Stimulated activated CD4-positive, alpha-beta T cell treated with anti-CD3 and anti-CD28 coated beads, Interleukin-4, amount 100 ng/mL, for 4 hours (primary cell): ENCODE measurements around the gene NPHP4.
"Not testable (repeated sequence)": the region's sequence is repeated elsewhere in the genome, so short reads cannot be mapped to it uniquely, and the experiment has no call there.

Experiments
- DNase-seq, 2 experiments: peaks; one replicate each; pipeline ENCODE4 v3.0.0-alpha.2; 2020

NPHP4 gene

GRCh38 chr1:5908461-5909375 lies 83.5 kb downstream of the NPHP4 start:
- DNase-seq, result no peak

DNA sequence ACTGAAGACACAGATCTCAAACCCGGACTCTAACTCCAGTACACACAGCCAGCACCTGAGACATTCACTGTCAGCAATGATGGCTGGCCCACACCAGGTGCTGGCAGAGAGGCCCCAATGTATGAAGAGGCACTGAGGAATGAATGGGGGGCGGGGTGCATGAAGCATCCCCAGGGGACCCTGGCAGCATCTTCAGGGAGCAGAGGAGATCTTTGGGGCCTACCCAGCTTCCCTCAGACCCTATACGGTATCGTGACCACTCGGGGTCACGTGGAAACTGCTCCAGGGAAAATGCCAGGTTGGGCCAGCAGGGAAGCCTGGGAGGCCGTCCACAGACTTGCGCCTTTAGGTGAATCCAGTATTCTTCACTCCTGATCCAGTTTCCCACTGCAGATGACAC lies 84.3 kb downstream of the NPHP4 start:
- no peak for DNase-seq

DNA sequence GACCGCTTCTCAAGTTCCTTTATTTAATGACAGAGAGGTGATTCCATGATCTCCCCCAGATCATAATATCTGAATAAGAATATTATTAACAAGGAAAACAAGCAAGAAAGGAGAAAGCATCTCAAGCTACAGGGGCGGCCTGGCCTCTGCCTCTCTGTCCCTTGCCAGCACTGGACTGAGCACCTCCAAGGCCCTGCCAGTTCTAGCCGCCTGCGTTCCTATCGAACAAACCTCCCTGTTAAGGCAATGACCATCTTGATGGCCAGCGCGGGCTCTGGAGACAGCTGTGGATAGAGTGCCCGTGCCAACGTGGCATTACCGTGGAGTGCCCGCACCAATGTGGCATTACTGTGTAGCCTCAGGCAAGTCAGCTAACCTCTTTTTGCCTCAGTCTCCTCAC lies 84.8 kb downstream of the NPHP4 start:
- no peak for DNase-seq

GRCh38 chr1:5906966-5907365 lies 85.3 kb downstream of the NPHP4 start:
- no peak for DNase-seq

GRCh38 chr1:5906116-5906515 lies 86.1 kb downstream of the NPHP4 start:
- no peak for DNase-seq

GRCh38 chr1:5905436-5905835 lies 86.8 kb downstream of the NPHP4 start:
- no peak for DNase-seq

GRCh38 chr1:5904551-5904950 lies 87.7 kb downstream of the NPHP4 start:
- DNase-seq, result no peak

DNA sequence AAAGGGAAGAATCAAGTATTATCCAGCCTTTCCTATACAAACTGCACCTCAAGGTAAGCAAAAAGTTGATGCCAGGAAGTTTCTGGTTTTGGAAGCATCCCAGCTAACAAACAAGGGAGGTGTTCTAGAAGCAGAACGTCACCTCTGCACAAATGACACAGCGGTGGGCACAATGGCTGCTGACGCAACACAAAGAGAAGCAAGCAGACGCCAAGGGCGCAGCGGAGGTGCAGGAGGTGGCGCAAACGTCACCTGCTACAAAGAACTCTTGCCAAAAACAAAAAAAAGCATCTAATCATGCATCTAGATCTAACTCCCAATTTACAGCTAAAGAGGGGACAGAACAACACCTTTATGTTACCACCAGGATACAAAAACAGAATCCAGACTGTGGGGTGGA lies 88.5 kb downstream of the NPHP4 start:
- no peak for DNase-seq

DNA sequence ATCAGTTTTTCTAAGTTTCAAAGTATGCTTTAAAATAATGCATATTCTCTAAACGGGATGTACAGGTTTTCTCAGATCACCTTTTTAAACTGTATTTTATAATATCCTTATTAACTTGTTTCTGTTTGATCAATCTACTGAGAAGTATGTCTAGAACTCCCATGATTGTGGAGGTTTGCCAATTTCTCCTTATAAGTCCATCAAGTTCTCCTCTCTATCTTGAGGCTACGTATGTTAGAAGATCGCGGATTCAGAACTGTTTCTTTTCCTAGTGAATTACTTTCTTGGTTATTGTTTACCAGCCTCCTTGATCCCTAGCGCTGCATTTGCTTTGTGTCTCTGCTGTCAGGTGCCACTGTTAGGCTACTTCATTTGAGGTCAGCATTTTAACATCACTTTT lies 89.2 kb downstream of the NPHP4 start:
- DNase-seq, result no peak

DNA sequence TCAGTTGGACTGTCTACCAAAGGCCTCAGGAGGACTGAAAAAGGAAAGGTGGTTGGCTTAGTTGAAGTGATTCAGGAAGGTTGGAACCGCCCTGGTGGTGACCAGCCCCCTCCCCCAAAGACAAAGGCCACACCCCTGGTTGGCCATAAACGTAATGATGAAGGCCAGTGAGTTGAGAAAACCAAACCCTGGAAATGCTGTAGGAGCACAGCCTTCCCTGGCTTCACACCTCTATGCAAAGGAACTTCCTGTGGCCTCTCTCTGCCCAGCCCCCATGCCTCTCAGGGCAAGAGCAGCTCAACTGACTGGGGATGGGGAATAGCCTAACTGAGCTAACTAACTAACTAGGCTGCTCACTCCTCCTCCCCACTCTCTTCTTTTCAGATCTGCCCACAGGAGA lies 90.4 kb downstream of the NPHP4 start:
- DNase-seq, result no peak

DNA sequence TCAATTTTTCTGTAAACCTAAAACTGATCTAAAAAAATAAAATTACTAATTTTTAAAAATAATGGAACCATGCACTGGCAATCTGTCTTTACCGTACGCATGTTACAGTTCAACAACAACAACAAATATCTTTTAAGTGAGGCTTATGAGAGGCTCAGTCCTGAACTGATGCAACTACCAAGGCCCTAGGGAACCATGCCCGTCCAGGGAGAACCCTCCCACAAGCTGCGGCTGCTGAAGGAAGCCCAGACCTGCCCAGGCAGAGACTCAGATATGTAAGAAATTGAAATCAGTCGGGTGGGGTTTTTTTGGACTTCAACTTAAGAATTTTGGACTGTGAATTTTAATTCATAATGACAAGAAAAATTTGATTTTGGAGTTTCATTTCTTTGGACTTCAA lies 91.1 kb downstream of the NPHP4 start:
- DNase-seq, result no peak

DNA sequence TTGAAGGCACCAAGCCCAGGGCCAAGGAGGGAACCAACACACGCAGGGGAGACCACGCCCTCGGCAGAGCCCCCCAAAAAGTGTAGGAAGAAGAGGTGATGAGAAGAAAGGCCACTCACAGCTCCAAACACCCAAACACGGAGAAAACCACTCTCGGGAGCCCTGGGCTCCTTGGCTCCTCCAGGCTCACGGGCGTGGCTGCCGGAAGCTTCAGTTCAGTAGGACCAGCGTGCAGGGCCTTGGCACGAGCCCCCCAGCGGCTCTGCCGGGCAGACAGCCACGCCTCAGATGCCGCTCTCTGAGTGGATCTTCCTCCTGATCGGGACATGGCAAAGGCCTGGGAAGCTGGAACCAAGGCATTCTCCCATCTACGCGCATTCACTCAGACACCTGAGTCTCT lies 94.0 kb downstream of the NPHP4 start:
- no peak for DNase-seq

GRCh38 chr1:5896706-5897660 lies 95.2 kb downstream of the NPHP4 start:
- DNase-seq, result no peak

DNA sequence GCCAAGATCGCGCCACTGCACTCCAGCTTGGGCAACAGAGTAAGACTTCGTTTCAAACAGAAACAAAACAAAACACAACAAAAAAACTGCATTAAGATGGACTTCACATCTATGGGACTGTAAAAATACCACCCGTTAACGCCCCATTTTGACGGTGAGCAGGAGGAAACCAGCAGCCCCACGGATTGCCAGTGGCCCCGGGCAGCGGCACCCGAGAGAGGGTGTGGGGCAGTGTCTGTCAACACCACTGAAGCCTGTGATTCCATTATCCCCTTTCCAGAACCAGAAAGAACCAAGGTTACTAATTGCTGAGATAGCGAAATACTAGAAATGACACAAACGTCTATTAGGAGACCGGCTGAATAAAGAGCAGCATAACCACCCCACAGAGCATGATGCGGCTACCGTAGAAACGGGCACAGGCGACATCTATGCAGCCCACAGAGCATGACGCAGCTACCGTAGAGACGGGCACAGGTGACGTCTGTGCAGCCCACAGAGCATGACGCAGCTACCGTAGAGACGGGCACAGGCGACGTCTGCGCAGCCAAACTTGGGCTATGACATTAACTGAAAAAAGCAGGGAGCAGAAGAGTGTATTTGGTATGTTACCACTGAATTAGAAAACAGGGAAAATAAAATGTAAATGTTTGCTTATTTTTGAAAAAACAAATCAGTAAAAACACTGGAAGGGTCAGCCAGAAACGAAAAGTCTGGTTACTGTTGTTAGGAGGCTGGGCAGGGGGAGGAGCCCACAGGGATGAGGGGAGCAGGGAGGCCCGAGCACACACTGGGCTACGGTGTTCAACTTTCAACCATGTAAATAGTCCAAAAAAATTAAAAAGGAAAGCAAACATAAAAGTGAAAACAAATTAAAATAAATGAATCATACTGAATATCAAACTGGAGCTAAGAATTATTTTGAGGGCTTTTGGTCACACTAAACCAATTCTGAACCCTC lies 96.5 kb downstream of the NPHP4 start:
- DNase-seq, result no peak

GRCh38 chr1:5893699-5894278 lies 98.4 kb downstream of the NPHP4 start:
- not testable (repeated sequence) for DNase-seq

DNA sequence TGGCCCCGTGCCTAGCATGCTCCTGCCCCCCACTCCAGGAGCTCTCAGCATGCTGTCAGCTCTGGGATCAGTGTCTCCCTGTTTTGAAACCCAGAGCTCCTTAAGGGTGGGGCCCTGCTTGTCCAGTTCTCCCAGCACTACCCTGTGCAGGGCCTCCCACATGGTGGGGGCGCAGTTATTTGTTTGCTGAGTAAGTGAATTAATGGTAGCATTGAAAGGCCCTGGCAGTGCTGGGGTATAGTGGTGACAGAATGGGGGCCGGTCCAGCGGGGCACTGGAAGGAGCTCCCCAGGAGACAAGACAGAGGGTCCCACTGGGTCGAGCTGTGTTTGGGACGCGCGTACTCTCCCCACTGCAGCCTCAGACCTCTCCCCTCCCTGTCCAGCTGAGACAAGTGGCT lies 99.9 kb downstream of the NPHP4 start:
- no peak for DNase-seq

DNA sequence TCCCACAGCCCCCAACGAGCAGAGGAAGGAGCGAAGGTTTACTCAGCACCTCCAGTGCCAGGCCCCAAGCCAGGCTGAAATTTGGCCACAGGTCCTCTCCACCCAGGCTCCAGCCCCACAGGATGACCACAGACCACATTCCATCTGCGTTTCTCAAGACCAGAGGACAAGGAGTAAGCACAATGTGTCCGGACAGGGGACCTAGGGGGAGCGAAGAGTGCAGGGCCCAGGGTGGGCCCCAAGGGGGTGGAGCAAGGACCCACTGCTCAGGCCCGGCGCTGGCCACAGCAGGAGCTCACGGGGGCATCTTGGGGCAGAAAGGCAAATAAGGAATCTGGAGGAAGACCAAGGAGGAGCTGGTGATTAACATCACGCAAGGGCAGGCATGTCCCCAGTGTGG lies 100.5 kb downstream of the NPHP4 start:
- DNase-seq, result no peak

DNA sequence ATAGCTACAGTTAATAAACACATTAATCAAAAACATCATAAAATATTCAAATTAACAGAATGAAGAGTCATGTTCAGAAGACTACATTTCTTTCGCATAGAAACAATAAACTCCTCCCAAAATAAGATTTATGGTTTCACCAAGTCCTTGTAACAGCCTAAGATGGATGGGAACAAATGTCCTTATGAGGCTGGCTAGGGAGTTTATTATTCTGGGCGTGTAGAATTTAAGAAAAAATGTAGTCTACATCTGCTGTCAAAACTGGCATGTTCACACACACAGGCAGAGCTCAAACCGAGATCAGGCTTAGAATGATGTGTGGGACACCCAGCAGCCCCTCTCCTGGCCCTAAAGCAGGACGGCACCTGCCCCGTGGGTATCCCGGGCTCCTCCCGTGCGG lies 101.1 kb downstream of the NPHP4 start:
- DNase-seq, result no peak

DNA sequence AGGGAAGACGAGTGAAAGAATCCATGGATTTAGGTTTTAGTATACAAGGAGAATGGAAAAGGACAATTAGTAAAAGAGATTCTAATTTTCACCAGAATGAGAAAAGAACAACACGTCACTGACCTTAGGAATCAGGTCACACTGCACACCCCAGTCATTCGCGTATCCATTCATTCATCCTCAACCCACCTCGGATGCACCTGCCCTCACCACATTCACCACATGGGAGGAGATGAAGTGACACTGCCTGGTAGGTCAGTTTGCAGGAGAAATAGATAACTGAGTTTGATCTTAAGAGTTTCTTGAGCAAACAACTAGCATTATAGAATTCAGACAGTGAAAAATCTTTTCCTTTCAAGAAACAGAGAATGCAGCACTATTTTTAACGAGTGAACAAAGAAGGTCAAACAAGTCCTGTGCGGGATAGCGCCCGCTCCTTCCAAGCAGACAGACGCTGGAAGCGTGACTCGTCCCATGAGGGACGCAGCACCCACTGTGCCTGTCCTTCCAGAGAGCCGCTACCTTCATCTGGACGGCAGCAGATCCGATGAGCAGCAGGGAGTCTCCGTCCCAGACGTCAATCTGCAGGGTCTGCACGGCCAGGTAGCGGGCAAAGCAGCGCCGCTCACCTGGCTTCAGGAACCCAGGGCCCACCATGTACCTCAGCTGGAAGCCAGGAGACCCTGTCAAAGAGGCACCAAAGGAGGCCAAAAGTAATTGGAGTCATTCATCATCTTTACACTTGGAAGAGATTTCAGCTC lies 101.7 kb downstream of the NPHP4 start:
- no peak for DNase-seq

DNA sequence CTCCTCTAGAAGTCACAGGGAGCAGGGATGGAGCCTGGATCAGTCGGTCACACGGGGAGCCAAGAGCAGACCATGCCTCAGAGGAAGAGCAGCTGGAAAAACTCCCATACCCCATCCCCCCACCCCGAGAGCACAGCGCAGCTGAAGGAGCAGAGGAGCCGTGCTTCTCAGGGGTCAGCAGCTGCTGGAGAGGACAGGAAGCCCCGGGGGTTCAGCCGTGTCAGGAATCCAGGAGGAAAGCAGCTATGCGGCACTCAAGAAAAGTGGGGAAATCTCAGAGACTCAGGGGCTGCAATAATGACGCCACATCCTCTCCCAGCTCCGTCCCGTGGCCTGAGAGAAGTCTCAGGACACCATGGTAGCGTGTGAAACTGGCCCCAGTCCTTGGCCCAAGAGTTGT lies 102.3 kb downstream of the NPHP4 start:
- no peak for DNase-seq

DNA sequence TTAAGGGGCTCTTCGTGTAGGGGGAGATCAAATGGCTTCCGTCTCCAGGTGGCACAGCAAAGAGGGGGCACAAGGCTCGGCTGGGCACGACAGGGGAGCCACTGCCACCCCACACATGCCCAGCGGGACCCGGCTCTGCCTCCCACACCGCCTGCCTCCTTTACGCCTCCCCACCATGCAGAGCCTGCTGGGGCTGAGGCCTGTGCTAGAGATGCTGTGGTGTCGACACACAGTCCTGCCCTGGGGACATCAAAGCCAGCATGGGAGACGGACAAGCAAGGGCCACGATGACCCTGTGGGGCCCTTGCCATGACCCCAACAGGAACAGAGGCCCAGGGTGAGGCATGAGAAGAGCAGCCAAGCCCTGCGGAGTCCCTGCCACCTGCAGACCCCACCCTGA lies 102.8 kb downstream of the NPHP4 start:
- DNase-seq, result no peak
